Trophoblast cell (in vitro differentiated cells and primary cell): ENCODE data around the gene MAPK14.
"Not testable (repeated sequence)": the region's sequence is repeated elsewhere in the genome, so short reads cannot be mapped to it uniquely, and the experiment has no call there.

ENCODE experiments used
- DNase-seq, 2 donors: peaks; one replicate each; pipeline ENCODE4 v3.0.0-alpha.2; 2016
- H2AFZ ChIP-seq: 2 replicates; pipeline ENCODE4 v1.6.1; 2013; ENCODE audit warnings: low read length, moderate library complexity, mild to moderate bottlenecking; ENCODE audit not compliant: insufficient read depth, poor library complexity
- H2AK5ac ChIP-seq: 2 replicates; pipeline ENCODE4 v1.6.1; 2013; ENCODE audit warnings: mild to moderate bottlenecking, low read length
- H2BK120ac ChIP-seq: 2 replicates; pipeline ENCODE4 v1.6.1; 2013; ENCODE audit warnings: low read length, mild to moderate bottlenecking, moderate library complexity; ENCODE audit not compliant: insufficient read depth, poor library complexity
- H2BK12ac ChIP-seq: 2 replicates; pipeline ENCODE4 v1.6.1; 2013; ENCODE audit warnings: mild to moderate bottlenecking, low read length, moderate library complexity
- H2BK5ac ChIP-seq: 2 replicates; pipeline ENCODE4 v1.6.1; 2013; ENCODE audit warnings: low read length, low read depth, moderate library complexity, mild to moderate bottlenecking; ENCODE audit not compliant: poor library complexity
- H3K14ac ChIP-seq: 2 replicates; pipeline ENCODE4 v1.6.1; 2013; ENCODE audit warnings: mild to moderate bottlenecking, low read length
- H3K18ac ChIP-seq: 2 replicates; pipeline ENCODE4 v1.6.1; 2013; ENCODE audit warnings: mild to moderate bottlenecking, low read length
- H3K23ac ChIP-seq: 2 replicates; pipeline ENCODE4 v1.6.1; 2013; ENCODE audit warnings: low read length
- H3K27ac ChIP-seq: 2 replicates; pipeline ENCODE4 v1.5.1; 2013; ENCODE audit warnings: low read depth, mild to moderate bottlenecking, inconsistent platforms, low read length, moderate library complexity
- H3K27me3 ChIP-seq: 2 replicates; pipeline ENCODE4 v1.6.1; 2013; ENCODE audit warnings: inconsistent platforms, mild to moderate bottlenecking, low read length, moderate library complexity; ENCODE audit not compliant: insufficient read depth
- H3K36me3 ChIP-seq, 2 experiments: 1 replicate in 1 of 2; 2 replicates in 1 of 2; pipeline ENCODE4 v1.6.1; 2013; ENCODE audit warnings: low read length in 2 of 2, mild to moderate bottlenecking in 2 of 2, moderate library complexity in 1 of 2; ENCODE audit not compliant: insufficient read depth in 2 of 2, control insufficient read depth in 1 of 2
- H3K4ac ChIP-seq: 2 replicates; pipeline ENCODE4 v1.6.1; 2013; ENCODE audit warnings: low read depth, mild to moderate bottlenecking, low read length, moderate library complexity
- H3K4me1 ChIP-seq, 2 experiments: 1 replicate in 1 of 2; 2 replicates in 1 of 2; pipeline ENCODE4 v1.6.1; 2013; ENCODE audit warnings: low read length in 2 of 2, mild to moderate bottlenecking in 2 of 2, moderate library complexity in 1 of 2; ENCODE audit not compliant: insufficient read depth in 2 of 2, control insufficient read depth in 1 of 2
- H3K4me2 ChIP-seq: 2 replicates; pipeline ENCODE4 v1.6.1; 2013; ENCODE audit warnings: inconsistent platforms, mild to moderate bottlenecking, low read length, moderate library complexity
- H3K4me3 ChIP-seq: 2 replicates; pipeline ENCODE4 v1.5.1; 2013; ENCODE audit warnings: mild to moderate bottlenecking, low read depth, low read length, inconsistent platforms
- H3K79me1 ChIP-seq: one replicate; pipeline ENCODE4 v1.6.1; 2013; ENCODE audit warnings: low read length
- H3K79me2 ChIP-seq: 2 replicates; pipeline ENCODE4 v1.6.1; 2013; ENCODE audit warnings: low read length, mild to moderate bottlenecking; ENCODE audit not compliant: control insufficient read depth, insufficient read depth, poor library complexity
- H3K9ac ChIP-seq: 2 replicates; pipeline ENCODE4 v1.6.1; 2013; ENCODE audit warnings: mild to moderate bottlenecking, low read length
- H3K9me3 ChIP-seq: 2 replicates; pipeline ENCODE4 v1.6.1; 2013; ENCODE audit warnings: low read depth, mild to moderate bottlenecking, control low read depth, inconsistent platforms, low read length; ENCODE audit not compliant: insufficient read depth
- H4K12ac ChIP-seq: 2 replicates; pipeline ENCODE4 v1.6.1; 2013; ENCODE audit warnings: low read depth, mild to moderate bottlenecking, low read length, moderate library complexity
- H4K8ac ChIP-seq: 2 replicates; pipeline ENCODE4 v1.6.1; 2013; ENCODE audit warnings: low read depth, mild to moderate bottlenecking, low read length, moderate library complexity
- H4K91ac ChIP-seq: one replicate; pipeline ENCODE4 v1.6.1; 2013; ENCODE audit warnings: low read depth, mild to moderate bottlenecking, low read length, moderate library complexity
- WGBS: extraction: QIAGEN DNeasy Blood & Tissue Kit; methylation state at CpG from one replicate; pipeline ENCODE4 v1.1.7; 2013; ENCODE audit warnings: missing lambda C conversion rate; ENCODE audit not compliant: insufficient read length, insufficient coverage; ENCODE audit errors: extremely low coverage; 5-methylcytosine and 5-hydroxymethylcytosine counted together

The MAPK14 gene

GRCh38 chr6:36079601-36080000 is 52.0 kb downstream of the MAPK14 start:
- H3K4me1 ChIP-seq = peaks cover 7 to 9% of the 10 kb centered on the region in 2 experiments
- H2BK5ac ChIP-seq = no peak overlapping the region
- no peak overlapping the region for H3K23ac ChIP-seq
- H3K4me2 ChIP-seq = no peak overlapping the region
- no peak overlapping the region for H4K8ac ChIP-seq
- no peak for DNase-seq
- no peak overlapping the region for H2BK12ac ChIP-seq
- 100% methylated on average over 1 of the region's 2 CpGs for WGBS
- no peak overlapping the region for H3K4me3 ChIP-seq
- no peak overlapping the region for H3K18ac ChIP-seq
- peaks cover 3% of the 10 kb centered on the region for H3K79me1 ChIP-seq
- H3K4ac ChIP-seq = no peak overlapping the region
- no peak overlapping the region for H3K9ac ChIP-seq
- H2BK120ac ChIP-seq = no peak overlapping the region
- H2AK5ac ChIP-seq = no peak overlapping the region
- no peak overlapping the region for H4K91ac ChIP-seq
- H3K79me2 ChIP-seq = no peaks in the 10 kb centered on the region
- H3K14ac ChIP-seq = no peak overlapping the region
- no peak overlapping the region for H3K27ac ChIP-seq
- no peaks in the 10 kb centered on the region for H3K9me3 ChIP-seq
- peaks cover 13 to 20% of the 10 kb centered on the region in 2 experiments for H3K36me3 ChIP-seq
- no peak overlapping the region for H2AFZ ChIP-seq
- H3K27me3 ChIP-seq = no peaks in the 10 kb centered on the region
- H4K12ac ChIP-seq = no peak overlapping the region

- Histone ChIP-seq H3K14ac (no peak overlapping the region), H2BK120ac (no peak overlapping the region), H2BK5ac (no peak overlapping the region), H3K79me1 (peaks cover 3% of the 10 kb centered on the region), H3K9me3 (no peaks in the 10 kb centered on the region), H2AFZ (no peak overlapping the region), H4K91ac (no peak overlapping the region), H3K9ac (no peak overlapping the region), H3K79me2 (no peaks in the 10 kb centered on the region), H2AK5ac (no peak overlapping the region), H4K8ac (no peak overlapping the region), H3K27ac (no peak overlapping the region), H3K4me1 (peaks cover 7 to 9% of the 10 kb centered on the region in 2 experiments), H3K4me3 (no peak overlapping the region), H3K36me3 (peaks cover 13 to 20% of the 10 kb centered on the region in 2 experiments), H4K12ac (no peak overlapping the region), H3K23ac (no peak overlapping the region), H3K4me2 (no peak overlapping the region), H3K4ac (no peak overlapping the region), H3K27me3 (no peaks in the 10 kb centered on the region), H2BK12ac (no peak overlapping the region), H3K18ac (no peak overlapping the region)
- no peak for DNase-seq
- no CpG with 5 or more reads among the region's 1 CpG for WGBS
Measured at GRCh38 chr6:36082318-36082717, 54.7 kb downstream of the MAPK14 start.

DNA sequence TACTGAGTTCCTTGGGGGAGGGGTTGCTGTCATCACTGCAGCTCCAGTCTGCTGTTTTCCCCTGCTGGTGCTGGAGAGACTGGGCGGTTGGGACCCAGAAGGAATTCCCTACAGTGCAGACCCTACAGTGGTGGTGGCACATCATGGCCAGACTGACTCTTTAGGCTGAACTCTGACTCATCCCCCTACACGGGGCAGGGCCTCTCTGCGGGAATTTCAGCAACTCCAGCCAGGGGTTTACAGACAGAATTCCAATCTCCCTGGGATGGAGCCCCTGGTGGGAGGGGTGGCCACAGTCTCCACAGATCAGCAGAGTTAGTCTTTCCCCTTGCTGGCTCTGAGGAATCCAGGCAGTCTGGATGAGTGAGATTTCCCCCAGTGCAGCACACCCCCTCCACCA is 55.8 kb downstream of the MAPK14 start:
- no peak overlapping the region for H2BK120ac ChIP-seq
- no CpG with 5 or more reads among the region's 3 CpGs for WGBS

DNA sequence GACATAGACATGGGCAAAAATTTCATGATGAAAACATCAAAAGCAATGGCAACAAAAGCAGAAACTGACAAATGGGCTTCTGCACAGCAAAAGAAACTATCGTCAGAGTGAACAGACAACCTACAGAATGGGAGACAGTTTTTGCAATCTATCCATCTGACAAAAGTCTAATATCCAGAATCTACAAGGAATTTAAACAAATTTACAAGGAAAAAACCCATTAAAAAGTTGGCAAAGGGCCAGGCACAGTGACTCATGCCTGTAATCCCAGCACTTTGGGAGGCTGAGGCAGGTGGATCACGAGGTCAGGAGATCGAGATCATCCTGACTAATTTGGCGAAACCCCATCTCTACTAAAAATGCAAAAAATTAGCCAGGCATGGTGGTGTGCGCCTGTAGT is 60.6 kb downstream of the MAPK14 start:
- H3K14ac ChIP-seq, H3K4ac ChIP-seq, H3K4me1 ChIP-seq, H2AK5ac ChIP-seq, H3K79me2 ChIP-seq, H3K18ac ChIP-seq, H3K27ac ChIP-seq, H3K9me3 ChIP-seq, H4K91ac ChIP-seq, H3K4me2 ChIP-seq, H2BK5ac ChIP-seq, H3K4me3 ChIP-seq, H3K9ac ChIP-seq, H4K8ac ChIP-seq, H2AFZ ChIP-seq, H3K23ac ChIP-seq, H3K79me1 ChIP-seq, H2BK12ac ChIP-seq, H2BK120ac ChIP-seq, H4K12ac ChIP-seq, DNase-seq, H3K27me3 ChIP-seq: not testable (repeated sequence)
- peaks cover 7 to 13% of the 10 kb centered on the region in 2 experiments for H3K36me3 ChIP-seq
- no CpG with 5 or more reads among the region's 5 CpGs for WGBS

More for the DNA sequence above, 55.8 kb downstream of the MAPK14 start:
- no peaks in the 10 kb centered on the region for H3K27me3 ChIP-seq
- no peak overlapping the region for H3K18ac ChIP-seq
- H2AFZ ChIP-seq = no peak overlapping the region
- peaks cover 3% of the 10 kb centered on the region for H3K79me1 ChIP-seq
- H2BK12ac ChIP-seq = no peak overlapping the region
- no peak overlapping the region for H3K27ac ChIP-seq
- peaks cover 13 to 19% of the 10 kb centered on the region in 2 experiments for H3K36me3 ChIP-seq
- H4K91ac ChIP-seq = no peak overlapping the region
- H2BK5ac ChIP-seq = no peak overlapping the region
- no peaks in the 10 kb centered on the region for H3K79me2 ChIP-seq
- no peak overlapping the region for H4K12ac ChIP-seq
- H3K4me3 ChIP-seq = no peak overlapping the region
- no peak overlapping the region for H3K4ac ChIP-seq
- DNase-seq = no peak
- H3K23ac ChIP-seq = no peak overlapping the region
- no peaks in the 10 kb centered on the region for H3K9me3 ChIP-seq
- H3K14ac ChIP-seq = no peak overlapping the region
- H2AK5ac ChIP-seq = no peak overlapping the region
- no peak overlapping the region for H3K9ac ChIP-seq
- peaks cover 7 to 9% of the 10 kb centered on the region in 2 experiments for H3K4me1 ChIP-seq
- H3K4me2 ChIP-seq = no peak overlapping the region
- no peak overlapping the region for H4K8ac ChIP-seq
